Measurements from ENCODE around the gene SEZ6L.

- TF ChIP-seq CTCF (conservative IDR thresholded peaks at IDR 0.05; ENCODE audit: low read length), result no peak
- no peak for TF ChIP-seq EZH2phosphoT487 (IDR thresholded peaks at IDR 0.05; ENCODE audit: borderline replicate concordance)
These were observed 60.6 kb downstream of the SEZ6L start for GRCh38 chr22:26229910-26230309.

Measured in Loucy (cell line).